ENCODE data around the gene TRUB2.

TRUB2 gene

GRCh38 chr9:128365525-128365924, 43.3 kb upstream of the TRUB2 start:
- in situ Hi-C loops (cut with MboI; ENCODE audit: low sequenced_read_pairs, unreplicated experiment): no loop called here
- DNase-seq (ENCODE audit: low spot score): no peak
- TF ChIP-seq, protein P1, sequence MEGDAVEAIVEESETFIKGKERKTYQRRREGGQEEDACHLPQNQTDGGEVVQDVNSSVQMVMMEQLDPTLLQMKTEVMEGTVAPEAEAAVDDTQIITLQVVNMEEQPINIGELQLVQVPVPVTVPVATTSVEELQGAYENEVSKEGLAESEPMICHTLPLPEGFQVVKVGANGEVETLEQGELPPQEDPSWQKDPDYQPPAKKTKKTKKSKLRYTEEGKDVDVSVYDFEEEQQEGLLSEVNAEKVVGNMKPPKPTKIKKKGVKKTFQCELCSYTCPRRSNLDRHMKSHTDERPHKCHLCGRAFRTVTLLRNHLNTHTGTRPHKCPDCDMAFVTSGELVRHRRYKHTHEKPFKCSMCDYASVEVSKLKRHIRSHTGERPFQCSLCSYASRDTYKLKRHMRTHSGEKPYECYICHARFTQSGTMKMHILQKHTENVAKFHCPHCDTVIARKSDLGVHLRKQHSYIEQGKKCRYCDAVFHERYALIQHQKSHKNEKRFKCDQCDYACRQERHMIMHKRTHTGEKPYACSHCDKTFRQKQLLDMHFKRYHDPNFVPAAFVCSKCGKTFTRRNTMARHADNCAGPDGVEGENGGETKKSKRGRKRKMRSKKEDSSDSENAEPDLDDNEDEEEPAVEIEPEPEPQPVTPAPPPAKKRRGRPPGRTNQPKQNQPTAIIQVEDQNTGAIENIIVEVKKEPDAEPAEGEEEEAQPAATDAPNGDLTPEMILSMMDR (IDR thresholded peaks at IDR 0.05; ENCODE audit: borderline replicate concordance, control extremely low read depth, extremely low read depth, insufficient read depth, missing control alignments): no peak

DNA sequence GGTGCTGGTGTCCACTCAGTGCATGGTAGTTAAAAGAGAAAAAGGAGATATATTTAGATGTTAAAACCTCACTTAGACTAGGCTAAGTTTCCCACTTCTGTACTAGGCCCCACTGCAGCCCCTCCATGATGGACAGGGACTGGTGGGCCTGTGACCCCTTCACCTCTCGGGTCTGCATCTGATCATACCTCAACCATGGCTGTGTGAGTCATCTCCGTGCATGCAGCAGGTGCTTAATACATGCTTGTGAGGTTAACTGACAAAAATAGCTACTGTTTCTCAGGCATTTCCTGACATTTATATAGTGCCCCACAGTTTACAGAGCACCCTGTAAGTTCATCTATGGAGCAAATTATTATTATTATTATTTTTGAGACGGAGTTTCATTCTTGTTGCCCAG, 40.5 kb upstream of the TRUB2 start:
- TF ChIP-seq, protein P1 (IDR thresholded peaks at IDR 0.05; ENCODE audit: borderline replicate concordance, control extremely low read depth, extremely low read depth, insufficient read depth, missing control alignments): no peak
- no peak for DNase-seq (ENCODE audit: low spot score)
- in situ Hi-C loops (cut with MboI; ENCODE audit: low sequenced_read_pairs, unreplicated experiment): no loop called here

GRCh38 chr9:128361986-128362646, 39.9 kb upstream of the TRUB2 start:
- TF ChIP-seq, protein P1 (IDR thresholded peaks at IDR 0.05; ENCODE audit: borderline replicate concordance, control extremely low read depth, extremely low read depth, insufficient read depth, missing control alignments): peak; percentile 87

DNA sequence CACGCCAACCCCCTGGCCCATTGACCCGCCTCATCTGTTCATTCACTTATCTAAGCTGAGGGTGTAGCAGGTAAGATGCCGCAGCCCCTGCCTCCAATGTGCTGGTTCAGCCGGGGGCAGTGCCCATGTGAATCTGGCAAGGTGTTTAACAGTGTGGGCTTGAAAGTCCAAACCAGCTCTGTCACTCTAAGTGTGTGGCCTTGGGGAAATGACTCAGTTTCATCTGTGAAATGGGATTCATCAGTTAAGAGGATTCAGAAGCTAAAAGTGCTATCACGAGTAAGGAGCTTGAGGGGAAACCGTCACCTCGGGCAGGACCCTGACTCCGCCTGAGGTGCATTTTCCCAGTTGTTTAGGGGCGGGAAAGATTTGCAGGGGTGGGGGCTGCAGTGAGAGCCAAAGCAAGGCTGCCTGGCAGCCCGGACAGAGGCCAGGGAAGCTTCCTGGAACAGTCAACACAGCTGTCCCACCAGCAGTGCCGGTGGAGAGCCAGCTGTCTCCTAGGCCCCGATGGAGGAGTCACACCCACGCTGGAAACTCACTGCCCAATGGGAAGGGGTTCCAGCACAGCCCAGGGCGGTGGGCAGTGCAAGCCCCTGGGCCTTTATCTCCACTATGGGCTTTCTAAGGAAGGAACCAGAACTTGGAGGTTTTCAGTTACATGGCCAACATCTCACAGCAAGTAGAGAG, 39.2 kb upstream of the TRUB2 start:
- DNase-seq (ENCODE audit: low spot score): no peak
- TF ChIP-seq, protein P1 (IDR thresholded peaks at IDR 0.05; ENCODE audit: borderline replicate concordance, control extremely low read depth, extremely low read depth, insufficient read depth, missing control alignments): no peak
- in situ Hi-C loops (cut with MboI; ENCODE audit: low sequenced_read_pairs, unreplicated experiment): no loop called here

More at GRCh38 chr9:128361986-128362646, 39.9 kb upstream of the TRUB2 start:
- DNase-seq (ENCODE audit: low spot score): peak; percentile 88
- in situ Hi-C loops (cut with MboI; ENCODE audit: low sequenced_read_pairs, unreplicated experiment): no loop called here

DNA sequence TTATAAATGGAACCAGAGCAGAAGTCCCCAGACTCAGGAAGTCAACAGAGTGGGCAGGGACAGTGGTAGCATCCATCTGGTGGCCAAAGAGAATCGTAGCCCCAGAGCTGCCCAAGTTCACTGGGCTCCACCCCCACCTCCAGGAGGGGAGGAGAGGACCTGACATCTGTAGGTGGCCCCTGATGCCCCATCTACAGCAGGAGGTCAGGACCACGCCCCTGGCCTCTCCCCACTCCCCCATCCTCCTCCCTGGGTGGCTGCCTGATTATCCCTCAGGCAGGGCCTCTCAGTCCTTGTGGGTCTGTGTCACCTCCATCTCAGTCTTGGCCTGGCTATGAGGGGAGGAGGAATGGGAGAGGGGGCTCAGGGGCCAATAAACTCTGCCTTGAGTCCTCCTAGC, 38.6 kb upstream of the TRUB2 start:
- TF ChIP-seq, protein P1 (IDR thresholded peaks at IDR 0.05; ENCODE audit: borderline replicate concordance, control extremely low read depth, extremely low read depth, insufficient read depth, missing control alignments): no peak
- in situ Hi-C loops (cut with MboI; ENCODE audit: low sequenced_read_pairs, unreplicated experiment): no loop called here
- no peak for DNase-seq (ENCODE audit: low spot score)

DNA sequence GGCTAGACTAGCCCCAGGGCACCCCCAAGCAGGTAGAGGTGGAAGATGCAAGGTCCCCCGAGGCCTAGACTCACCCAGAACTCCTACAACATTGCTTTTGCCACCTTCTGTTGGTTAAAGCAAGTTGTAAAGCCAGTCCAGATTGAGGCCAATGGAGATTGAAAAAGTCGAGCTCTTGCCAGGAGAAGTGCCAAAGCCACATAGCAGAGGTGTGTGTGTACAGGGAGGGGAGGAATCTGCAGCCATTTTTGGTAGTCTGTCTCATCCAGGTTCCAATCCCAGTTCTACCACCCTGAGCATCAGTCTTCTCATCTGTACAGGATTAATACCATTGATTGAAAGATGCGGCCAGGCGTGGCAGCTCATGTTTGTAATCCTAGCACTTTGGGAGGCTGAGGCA, 36.6 kb upstream of the TRUB2 start:
- DNase-seq (ENCODE audit: low spot score): no peak
- in situ Hi-C loops (cut with MboI; ENCODE audit: low sequenced_read_pairs, unreplicated experiment): no loop called here
- TF ChIP-seq, protein P1 (IDR thresholded peaks at IDR 0.05; ENCODE audit: borderline replicate concordance, control extremely low read depth, extremely low read depth, insufficient read depth, missing control alignments): no peak

Data from GM13976 (cell line).